Tibial nerve (tissue), 4 donors: Measurements from ENCODE around the gene COL27A1.

ENCODE experiments used
- EP300 ChIP-seq, 2 donors: sonication (generic); formaldehyde crosslinking; IDR thresholded peaks; one replicate each; pipeline ENCODE4 v1.6.1; 2017; ENCODE audit warnings: antibody characterized with exemption in 2 of 2, mild to moderate bottlenecking in 1 of 2
- POLR2A ChIP-seq, 2 donors: fragments of 450-650 bp; IDR thresholded peaks; one replicate each; pipeline ENCODE4 v1.6.1; 2017; ENCODE audit warnings: antibody characterized with exemption in 2 of 2, mild to moderate bottlenecking in 2 of 2, moderate library complexity in 2 of 2
- TF ChIP-seq, protein P1 (sequence below), 5 experiments: fragments of 200-600 bp in 3 of 5; fragments of 450-650 bp in 2 of 5; sonication (generic) in 3 of 5; IDR thresholded peaks; one replicate each; pipeline ENCODE4 v1.5.1; 2016 to 2019; ENCODE audit warnings: antibody characterized with exemption in 5 of 5, mild to moderate bottlenecking in 3 of 5, moderate library complexity in 2 of 5

DNA sequence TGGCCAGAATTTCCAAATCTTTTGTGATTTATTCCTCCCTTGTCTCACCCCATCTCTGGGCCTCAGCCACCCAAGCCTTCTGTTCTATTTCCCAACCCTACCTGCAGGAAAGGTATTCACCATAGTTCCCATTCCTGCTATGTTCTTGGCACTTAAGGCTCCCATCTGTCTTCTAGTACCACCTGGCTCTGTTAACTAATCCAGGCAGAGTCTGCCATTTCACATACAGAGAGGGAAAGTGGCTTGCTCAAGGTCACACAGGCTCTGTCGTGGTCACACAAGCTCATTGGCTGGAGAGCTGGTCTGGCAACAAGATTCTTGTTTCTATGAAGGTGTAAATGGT, 35.2 kb downstream of the COL27A1 start:
- TF ChIP-seq, protein P1, sequence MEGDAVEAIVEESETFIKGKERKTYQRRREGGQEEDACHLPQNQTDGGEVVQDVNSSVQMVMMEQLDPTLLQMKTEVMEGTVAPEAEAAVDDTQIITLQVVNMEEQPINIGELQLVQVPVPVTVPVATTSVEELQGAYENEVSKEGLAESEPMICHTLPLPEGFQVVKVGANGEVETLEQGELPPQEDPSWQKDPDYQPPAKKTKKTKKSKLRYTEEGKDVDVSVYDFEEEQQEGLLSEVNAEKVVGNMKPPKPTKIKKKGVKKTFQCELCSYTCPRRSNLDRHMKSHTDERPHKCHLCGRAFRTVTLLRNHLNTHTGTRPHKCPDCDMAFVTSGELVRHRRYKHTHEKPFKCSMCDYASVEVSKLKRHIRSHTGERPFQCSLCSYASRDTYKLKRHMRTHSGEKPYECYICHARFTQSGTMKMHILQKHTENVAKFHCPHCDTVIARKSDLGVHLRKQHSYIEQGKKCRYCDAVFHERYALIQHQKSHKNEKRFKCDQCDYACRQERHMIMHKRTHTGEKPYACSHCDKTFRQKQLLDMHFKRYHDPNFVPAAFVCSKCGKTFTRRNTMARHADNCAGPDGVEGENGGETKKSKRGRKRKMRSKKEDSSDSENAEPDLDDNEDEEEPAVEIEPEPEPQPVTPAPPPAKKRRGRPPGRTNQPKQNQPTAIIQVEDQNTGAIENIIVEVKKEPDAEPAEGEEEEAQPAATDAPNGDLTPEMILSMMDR (IDR thresholded peaks at IDR 0.05), result no peak
- no peak for TF ChIP-seq POLR2A (IDR thresholded peaks at IDR 0.05)
- no peak for TF ChIP-seq EP300 (IDR thresholded peaks at IDR 0.05)
